GM18951 (cell line): Measurements from ENCODE around the gene MAIP1.

Experiments used
- POLR2A ChIP-seq: IDR thresholded peaks from 4 replicates; pipeline ENCODE4 v1.6.1; 2011; ENCODE audit warnings: mild to moderate bottlenecking; ENCODE audit not compliant: insufficient read length, insufficient read depth; ENCODE audit errors: extremely low read depth
- in situ Hi-C: fragments of 300-500 bp; cut with MboI; formaldehyde crosslinking; loops from one replicate; pipeline ENCODE4 v1.12.0; 2022; ENCODE audit warnings: low sequenced_read_pairs, mixed read lengths, inconsistent platforms; ENCODE audit not compliant: unreplicated experiment

Gene MAIP1

GRCh38 chr2:199929262-199929661, 26.1 kb upstream of the MAIP1 start:
- in situ Hi-C loops, result no loop called here
- no peak for TF ChIP-seq POLR2A

- no peak for TF ChIP-seq POLR2A
- in situ Hi-C loops, result no loop called here
These were observed 23.0 kb upstream of the MAIP1 start for GRCh38 chr2:199932312-199932855.

- in situ Hi-C loops, result no loop called here
- TF ChIP-seq POLR2A, result no peak
These were observed 21.9 kb upstream of the MAIP1 start for GRCh38 chr2:199933466-199933865.

DNA sequence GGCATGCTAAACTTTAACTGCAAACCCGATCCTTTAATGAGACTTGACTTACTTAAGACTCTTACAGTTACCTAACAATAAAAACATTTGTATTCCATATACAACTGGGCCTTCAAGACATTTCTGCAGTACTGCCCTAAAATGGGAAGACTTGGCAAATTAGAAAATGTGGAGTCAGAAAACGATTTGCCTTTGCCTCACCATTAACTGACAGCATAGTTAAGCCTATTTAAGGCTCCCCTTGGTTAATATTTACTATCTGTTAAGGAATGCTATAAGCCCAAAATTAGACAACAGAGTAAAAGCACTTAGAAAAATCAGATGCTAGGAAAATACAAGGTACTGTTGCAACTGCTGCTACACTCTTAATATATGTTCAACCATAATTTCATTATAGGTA, 18.8 kb upstream of the MAIP1 start:
- TF ChIP-seq POLR2A, result no peak
- in situ Hi-C loops, result no loop called here

DNA sequence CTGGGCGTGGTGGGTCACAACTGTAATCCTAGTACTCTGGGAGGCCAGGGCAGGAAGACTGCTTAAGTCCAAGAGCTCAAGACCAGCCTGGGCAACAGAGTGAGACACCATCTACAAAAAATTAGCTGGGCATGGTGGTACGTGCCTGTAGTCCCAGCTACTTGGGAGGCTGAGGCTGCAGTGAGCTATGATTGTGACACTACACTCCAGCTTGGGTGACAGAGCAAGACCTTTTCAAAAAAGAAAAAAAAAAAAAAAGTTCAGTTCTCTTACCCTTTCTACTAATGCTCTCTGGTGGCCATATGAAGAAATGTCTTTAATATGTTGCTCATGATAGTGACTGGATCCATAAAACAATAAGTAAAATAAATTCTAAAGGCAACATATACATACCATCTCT, 15.0 kb upstream of the MAIP1 start:
- TF ChIP-seq POLR2A, result no peak
- in situ Hi-C loops, result no loop called here

- no peak for TF ChIP-seq POLR2A
These were observed 12.0 kb upstream of the MAIP1 start for GRCh38 chr2:199943373-199943772.

DNA sequence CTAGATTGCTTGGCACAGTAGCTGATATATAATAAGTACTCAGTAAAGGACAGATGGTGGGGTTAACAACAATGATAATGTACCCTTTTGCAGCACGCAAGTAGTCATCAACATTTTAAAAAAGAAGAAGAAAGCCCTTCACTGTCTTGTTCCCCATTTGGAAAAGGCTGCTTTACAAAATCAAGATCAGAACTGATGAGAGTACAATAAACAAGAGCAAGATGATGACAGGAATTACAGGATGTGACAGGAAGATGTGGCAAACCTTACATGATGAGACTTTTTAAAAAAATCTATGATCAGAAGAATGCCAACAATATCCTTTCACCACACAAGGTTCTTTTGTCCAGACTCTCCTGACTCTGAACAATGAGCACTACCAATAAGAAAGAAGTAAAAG, 9.2 kb upstream of the MAIP1 start:
- no peak for TF ChIP-seq POLR2A

More at GRCh38 chr2:199943373-199943772, 12.0 kb upstream of the MAIP1 start:
- in situ Hi-C loops, result no loop called here

GRCh38 chr2:199946836-199947235, 8.5 kb upstream of the MAIP1 start:
- no peak for TF ChIP-seq POLR2A
- in situ Hi-C loops, result no loop called here

More for the DNA sequence above, 9.2 kb upstream of the MAIP1 start:
- in situ Hi-C loops, result no loop called here

- in situ Hi-C loops, result loop anchor here (25.0 kb wide), 1 partner anchor 762 kb away; no protein-coding TSS in a partner anchor
- TF ChIP-seq POLR2A, result no peak
These were observed 5.0 kb upstream of the MAIP1 start for GRCh38 chr2:199950396-199950795.

DNA sequence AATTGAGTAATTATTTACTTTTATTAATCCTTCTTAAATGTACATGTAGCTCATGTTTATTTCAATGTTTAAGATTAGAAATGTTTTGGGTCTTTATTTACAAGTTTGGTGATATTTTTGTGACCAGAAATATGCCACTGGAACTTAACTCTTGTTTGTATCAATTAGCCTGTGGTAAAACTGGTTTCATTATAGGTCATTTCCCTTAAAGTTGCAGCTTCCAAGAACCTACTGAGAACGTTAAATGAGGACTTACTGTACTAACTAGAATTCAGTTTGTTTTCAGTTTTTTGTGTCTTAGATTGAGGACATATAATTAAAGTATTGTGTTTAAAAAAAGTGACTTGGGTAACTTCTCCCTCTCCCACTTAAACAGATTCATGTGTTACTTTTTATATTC, 4.4 kb upstream of the MAIP1 start:
- in situ Hi-C loops, result loop anchor here (25.0 kb wide), 1 partner anchor 761 kb away; no protein-coding TSS in a partner anchor
- no peak for TF ChIP-seq POLR2A

- in situ Hi-C loops, result loop anchor here (25.0 kb wide), 1 partner anchor 757 kb away; no protein-coding TSS in a partner anchor
- TF ChIP-seq POLR2A, result no peak
These were observed 409 bp upstream of the MAIP1 start for GRCh38 chr2:199955007-199955338.

GRCh38 chr2:199956062-199956380, 639 bp downstream of the MAIP1 start:
- TF ChIP-seq POLR2A, result no peak
- in situ Hi-C loops, result loop anchor here (25.0 kb wide), 1 partner anchor 756 kb away; no protein-coding TSS in a partner anchor

GRCh38 chr2:199958014-199958413, 2.6 kb downstream of the MAIP1 start:
- no peak for TF ChIP-seq POLR2A
- in situ Hi-C loops, result loop anchor here (25.0 kb wide), 1 partner anchor 754 kb away; no protein-coding TSS in a partner anchor

DNA sequence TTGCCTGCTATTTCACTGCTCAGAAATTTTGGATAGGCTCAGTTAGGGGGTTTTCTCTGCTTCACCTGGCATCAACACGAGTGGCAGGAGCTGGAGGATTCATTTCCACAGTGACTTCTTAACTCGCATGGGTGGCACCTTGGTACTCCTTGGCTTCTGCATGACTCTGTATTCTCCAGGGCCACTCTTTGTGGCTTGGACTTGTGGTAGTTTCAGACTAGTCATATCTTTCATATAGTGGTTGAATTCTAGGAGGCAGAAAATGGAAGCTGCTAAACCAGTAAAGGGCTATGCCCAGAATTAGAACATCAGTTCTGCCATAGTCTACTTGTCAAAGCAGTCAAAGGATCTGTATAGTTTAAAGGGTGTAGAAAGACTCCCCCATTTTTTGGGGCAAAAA, 6.8 kb downstream of the MAIP1 start:
- in situ Hi-C loops, result loop anchor here (25.0 kb wide), 1 partner anchor 750 kb away; no protein-coding TSS in a partner anchor
- TF ChIP-seq POLR2A, result no peak

GRCh38 chr2:199966405-199966804, 11.0 kb downstream of the MAIP1 start:
- no peak for TF ChIP-seq POLR2A
- in situ Hi-C loops, result loop anchor here (25.0 kb wide), 1 partner anchor 746 kb away; no protein-coding TSS in a partner anchor
